Occipital lobe (tissue), 2 donors: ENCODE results near the gene HLA-B. TPM values are rescaled to one million over a fixed set of nuclear protein-coding genes. Genes with fewer than 3 reads are reported as not detected.
A peak's percentile ranks its signal among the peaks of the same experiment; 100 is the strongest.
"Not testable (repeated sequence)": the region's sequence is repeated elsewhere in the genome, so short reads cannot be mapped to it uniquely, and the experiment has no call there.

ENCODE experiments used
- DNase-seq: peaks from one replicate; lab custom pipeline; 2025; lab: John Stamatoyannopoulos, UW
- total RNA-seq: library from RNA; depleted of rRNA; stranded (reverse); fragments of >200 nt; gene quantifications from one replicate; pipeline ENCODE4 v1.2.3, GENCODE V29; 2014

The HLA-B gene
- total RNA-seq, 1 donor from 2014 or later = 34.3 TPM

DNA sequence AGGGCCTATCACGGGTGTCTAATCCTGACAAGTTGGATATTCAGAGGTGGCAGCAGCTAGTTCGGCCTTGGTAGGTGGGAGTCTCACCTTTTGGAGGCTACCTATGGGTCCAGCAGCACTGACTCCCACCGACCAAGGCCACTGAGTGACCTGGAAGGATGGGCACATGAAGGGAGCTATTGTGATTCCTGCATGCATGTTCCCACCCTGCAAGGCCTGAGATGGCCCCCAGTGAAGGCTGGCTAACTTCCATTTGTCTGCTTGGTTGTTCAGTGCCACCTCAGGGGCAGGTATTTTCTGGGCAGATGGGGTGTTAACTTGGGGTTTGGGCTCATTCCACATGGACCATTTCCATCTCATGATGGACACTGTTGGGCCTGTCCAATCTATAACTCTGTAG lies 28.1 kb upstream of the HLA-B start:
- no peak for DNase-seq

DNA sequence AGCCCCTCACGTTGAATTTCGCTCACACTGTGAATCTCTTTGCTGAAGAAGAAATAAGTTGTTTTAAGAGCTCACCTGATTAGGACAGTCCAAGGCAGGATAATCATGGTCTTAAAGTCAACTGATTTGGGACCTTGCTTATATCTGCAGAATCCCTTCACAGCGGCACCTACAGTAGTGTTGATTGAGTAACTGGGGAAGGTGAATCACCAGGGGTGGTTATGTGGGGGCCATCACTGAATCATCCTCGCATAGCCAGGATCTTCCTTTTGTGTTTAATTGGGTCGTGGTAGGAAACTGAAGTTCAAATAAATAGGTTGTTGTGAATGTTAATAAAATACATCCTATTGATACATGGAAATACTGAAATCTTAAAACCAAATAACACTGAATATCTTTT lies 26.2 kb upstream of the HLA-B start:
- DNase-seq = no peak

DNA sequence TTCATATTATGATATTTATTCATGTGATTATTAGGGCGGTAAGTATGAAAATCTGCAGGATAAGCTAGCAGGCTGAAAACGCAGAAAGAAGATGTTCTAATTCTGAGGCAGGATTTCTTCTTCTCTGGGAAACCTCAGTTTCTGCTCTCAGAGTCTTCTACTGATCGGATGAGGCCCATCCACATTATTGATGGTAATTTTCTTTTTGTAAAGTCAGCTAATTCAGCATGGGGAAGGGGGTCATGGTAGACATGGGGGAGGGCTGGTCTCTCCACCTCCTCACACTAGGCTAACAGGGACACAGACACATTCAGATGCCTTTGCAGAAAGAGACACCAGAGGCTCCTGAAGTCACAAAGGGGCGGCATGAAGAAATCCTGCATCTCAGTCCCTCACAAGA lies 24.7 kb upstream of the HLA-B start:
- no peak for DNase-seq

DNA sequence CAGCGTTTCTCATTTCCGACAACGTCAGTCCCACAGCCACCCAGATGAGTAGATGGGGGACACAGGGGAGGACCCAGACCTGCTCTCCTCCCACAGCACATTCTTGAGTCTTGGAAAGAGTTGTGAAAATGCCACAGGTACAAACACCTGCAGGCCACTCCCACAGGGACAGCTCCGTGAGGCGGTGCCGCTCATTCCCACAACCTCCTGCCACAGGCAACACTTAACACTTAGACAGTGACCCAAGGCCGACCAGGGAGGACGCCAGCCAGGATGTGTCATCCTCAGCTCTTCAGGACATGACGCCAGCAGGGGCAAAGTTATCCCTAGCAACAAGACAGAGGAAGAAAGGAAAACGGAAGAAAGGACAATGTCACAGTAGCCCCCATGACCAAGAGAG lies 22.9 kb upstream of the HLA-B start:
- no peak for DNase-seq

DNA sequence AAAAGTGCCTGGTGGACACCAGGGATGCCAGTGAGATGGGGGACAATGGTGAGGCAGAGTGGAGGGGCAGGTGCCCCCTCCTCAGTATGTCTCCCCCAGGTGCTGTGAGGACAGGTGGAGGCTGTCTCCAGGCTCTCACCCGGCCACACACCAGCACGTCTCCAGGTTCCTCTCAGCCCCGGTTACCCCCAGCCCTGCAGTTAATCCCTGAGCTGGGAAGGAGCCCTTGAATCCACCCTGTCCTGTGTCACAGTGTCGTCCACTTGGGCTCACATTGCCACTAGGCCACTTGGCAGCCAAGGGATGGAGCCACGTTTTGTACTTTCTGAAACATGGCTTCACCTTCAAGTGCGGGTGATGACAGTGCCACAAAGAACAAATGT lies 21.7 kb upstream of the HLA-B start:
- no peak for DNase-seq

DNA sequence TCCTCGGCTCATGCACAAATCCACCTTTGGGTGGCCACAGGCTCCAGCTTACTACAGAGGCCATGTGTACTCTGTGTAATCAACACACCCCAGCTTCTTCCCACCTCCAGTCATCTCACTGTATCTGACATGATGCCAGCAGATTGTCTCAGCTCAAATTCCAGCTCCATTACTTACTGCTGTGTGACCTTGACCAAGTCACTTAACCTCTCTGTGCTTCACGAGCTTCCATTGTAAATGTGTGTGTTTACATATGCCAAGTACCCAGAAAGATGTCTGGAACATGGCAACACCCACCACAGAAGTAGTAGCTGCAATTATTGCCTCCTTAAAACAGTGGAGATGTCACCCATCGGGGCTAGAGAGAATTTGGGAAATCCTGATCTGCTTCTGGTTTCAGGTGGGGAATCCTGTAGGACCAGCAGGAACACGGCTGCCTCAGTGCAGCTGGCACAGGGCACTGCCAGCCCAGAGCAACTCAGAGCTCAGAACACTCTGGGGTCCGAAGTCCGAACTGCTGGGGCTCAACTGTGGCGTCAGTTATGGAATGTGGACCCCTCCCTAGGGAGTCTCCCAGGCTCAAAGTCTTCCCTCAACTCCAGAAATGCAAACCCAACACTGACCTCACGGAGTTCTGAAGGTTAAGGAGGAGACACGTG lies 21.2 kb upstream of the HLA-B start:
- no peak for DNase-seq

DNA sequence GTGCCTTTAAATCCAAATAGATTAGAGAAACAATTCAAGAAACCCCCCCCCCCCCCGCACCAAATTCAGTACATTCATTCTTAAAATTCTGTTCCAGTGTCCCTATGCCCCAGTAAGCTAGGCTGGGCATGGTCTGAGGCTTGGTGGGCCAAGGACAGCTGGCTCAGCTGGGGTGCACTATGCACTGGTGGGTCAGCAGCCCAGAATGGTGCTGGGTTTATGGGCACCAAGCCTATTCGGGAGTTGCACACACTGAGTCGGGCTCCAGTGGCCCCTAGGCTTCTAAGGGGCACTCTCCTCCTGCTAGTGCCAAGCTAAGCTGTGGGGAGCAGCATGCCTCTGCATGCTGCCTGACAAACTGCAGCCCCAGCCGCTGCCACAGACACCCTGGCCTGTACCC lies 20.1 kb upstream of the HLA-B start:
- DNase-seq = no peak

DNA sequence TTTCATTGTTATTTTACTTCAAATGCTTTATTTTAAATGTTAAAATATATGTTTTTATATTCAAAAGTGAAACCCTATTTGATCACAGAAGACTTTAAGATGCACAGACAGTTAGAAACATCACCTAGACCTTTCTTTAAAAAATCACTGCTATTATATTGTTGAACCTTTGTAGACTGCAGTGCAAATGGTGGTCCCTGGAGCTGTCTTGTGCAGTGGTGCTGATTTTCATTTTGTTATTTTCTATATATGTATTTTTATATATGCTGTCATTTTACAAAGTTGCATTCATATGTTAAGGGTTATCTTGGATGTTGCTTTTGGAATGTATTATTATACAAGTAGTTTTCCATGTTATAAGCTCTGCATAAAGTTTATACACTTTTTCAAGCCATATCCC lies 18.7 kb upstream of the HLA-B start:
- no peak for DNase-seq

DNA sequence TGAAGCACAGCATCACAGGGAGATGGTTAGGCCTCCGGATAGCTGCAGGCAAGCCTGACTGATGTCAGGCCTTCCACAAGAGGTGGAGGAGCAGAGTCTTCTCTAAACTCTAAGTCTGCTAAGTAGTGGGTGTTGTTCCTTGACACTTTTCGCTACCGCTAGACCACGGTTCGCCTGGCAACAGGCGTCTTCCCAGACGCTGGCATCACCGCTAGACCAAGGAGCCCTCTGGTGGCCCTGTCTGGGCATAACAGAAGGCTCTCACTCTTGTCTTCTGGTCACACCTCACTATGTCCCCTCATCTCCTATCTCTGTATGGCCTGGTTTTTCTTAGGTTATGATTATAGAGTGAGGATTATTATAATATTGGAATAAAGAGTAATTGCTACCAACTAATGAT lies 17.1 kb upstream of the HLA-B start:
- not testable (repeated sequence) for DNase-seq

DNA sequence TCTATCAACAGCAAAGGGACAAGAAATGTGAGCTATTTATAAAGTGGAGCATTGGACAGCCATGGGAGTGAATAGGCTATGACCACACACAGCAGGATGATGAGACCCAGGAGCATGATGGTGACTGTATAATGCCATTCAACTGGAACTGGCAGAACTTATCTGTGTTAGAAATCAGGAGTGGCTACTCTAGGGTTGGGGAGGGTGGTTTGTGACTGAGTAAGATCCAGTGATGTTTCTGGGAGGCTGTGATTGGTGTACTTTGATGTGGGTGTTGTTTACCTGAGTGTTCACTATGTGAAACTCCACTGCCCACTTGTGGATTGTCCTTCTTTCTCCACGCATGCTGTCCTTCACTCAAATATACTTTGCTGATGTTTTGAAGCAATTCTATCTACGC lies 11.5 kb upstream of the HLA-B start:
- DNase-seq = no peak

DNA sequence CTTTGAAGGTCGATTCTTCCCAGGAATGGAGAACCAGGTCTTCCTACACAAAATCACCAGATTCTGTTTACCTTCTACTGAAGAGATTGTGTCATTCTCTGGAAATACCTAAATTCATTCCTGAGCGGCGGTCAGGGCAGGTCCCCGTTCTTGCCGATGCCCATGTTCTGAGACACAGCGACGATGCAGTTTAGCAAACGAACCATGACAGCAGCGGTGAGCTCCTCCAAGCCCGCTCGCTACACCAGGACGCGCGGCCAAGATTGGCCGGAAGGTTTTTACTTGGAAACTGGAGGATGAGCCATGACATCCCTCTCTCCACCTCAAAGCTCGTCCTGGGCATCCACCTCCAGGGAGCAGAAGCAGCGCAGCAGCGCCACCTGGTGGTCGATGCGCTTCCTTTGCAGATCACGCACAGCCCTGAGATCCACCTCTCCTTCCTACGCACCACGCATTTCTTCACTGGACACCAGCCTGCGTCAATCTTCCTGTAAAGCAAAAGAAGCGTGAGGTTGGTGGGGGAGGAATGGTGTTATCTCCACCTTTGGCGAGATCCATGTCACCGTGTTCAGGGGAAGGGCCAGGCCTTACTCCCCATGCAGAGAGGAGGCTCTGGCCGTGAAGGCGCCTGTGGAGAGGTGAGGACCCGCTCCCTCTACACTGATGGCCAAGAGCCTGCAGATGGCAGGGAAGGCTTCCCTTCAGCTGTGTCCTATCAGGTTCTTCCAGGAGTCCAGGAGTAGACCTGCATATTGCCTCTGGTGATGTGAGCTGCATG lies 9.9 kb upstream of the HLA-B start:
- DNase-seq = peak; percentile 85

DNA sequence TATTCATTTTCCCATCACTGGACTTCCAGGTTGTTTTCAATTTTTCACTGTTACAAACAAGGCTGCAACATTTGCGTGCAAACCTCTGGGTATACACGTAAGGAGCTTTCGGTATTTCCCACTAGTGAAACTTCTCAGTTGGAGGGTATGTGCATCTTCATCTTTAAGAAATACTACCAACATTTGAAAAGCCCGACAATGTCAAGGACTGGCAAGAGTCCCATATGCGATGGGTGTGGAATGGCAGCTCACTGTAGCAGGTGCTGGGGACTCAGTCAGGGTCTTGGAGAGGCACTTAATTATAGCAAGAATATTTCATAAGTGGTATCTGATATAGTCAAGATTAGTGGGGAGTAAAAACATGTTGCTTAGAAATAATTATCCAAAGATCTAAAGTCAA lies 8.9 kb upstream of the HLA-B start:
- DNase-seq = no peak

DNA sequence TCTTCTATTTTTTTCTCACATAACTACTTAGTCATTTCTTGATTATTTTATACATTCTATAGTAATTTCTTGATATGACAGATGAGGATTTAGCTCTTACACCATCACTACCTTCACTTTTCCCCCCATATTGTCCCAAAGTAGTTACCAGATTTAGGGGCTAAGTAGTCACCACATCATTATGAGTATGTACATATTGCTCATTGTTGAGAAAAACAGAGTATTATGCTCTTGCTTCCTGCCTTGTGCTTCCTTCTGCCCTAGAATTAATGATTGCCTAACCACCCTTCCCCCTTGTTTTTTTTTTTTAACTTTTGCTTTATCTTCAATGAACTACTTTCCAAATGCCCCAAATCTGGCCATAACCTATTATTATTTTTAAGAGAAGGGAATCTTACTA lies 6.8 kb upstream of the HLA-B start:
- no peak for DNase-seq

DNA sequence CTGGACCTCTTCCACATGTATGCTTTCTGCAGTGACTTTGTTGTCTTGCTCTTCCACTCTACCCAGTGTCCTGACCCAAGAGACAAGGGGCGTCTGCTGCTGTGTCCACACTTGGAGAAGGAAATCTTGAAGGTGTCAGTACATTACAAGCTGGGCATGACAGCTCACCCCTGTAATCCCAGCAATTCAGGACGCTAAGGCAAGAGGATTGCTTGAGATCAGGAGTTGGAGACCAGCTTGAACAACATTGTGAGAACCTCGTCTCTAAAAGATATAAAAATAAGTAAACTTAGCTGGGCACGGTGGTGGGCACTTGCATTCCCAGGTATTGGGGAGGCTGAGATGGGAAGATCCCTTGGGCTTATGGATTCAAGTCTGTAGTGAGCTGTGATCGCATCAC lies 5.8 kb upstream of the HLA-B start:
- no peak for DNase-seq

DNA sequence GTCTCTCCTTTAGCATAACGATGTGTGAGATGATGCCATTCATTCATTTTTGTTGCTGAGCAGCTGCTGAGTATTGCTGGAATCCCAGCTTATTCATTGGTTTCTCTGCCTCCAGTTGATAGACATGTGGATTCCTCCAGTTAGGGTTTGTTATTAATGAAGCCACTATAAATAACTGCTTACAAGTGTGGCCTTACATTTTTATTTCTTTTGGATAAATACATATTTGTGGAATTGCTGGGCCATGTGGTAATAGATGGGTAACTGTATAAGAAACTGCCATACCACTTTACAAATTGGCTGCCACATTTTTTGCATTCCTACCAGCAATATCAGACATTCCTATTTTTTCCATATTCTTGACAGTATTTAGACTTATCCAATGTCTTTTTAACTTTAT lies 2.6 kb upstream of the HLA-B start:
- DNase-seq = no peak

DNA sequence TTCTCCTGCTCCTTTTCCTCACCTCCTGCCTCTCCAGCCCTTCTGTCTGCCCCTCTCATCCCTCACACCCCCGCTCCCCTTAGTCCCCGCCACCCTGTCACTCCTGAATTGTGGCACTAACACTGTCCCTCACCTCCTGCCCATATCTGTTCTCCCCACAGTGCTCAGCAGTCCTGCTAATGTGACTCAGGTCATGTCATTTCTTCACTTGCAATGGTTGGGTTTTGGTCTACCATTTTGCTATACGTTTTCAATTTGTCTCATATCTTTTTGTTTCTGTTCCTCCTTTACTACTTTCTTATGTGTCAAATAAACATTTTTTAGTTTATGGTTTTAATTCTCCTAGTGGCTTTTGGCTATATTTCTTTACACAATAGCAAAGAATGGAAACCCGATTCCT lies 1.3 kb upstream of the HLA-B start:
- DNase-seq = no peak

DNA sequence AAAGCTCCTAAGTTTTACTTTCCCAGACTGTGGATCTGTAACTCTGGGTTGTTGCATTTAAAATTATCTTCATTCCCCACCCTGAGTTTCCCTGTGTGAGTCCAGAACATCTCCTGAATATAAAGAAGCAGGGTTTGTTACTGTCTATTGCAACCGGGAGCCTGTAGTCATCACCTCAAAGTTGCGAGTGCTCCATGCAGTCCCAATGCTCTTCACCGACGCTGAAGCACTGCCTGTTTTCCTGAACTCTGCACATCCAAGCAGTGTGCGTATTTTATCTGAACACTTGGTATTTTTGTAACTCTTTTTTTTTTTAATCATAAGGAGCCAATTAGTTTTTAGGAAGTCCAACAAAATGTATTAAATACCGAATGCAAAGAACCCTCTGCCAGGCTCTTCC lies 907 bp upstream of the HLA-B start:
- DNase-seq = no peak

DNA sequence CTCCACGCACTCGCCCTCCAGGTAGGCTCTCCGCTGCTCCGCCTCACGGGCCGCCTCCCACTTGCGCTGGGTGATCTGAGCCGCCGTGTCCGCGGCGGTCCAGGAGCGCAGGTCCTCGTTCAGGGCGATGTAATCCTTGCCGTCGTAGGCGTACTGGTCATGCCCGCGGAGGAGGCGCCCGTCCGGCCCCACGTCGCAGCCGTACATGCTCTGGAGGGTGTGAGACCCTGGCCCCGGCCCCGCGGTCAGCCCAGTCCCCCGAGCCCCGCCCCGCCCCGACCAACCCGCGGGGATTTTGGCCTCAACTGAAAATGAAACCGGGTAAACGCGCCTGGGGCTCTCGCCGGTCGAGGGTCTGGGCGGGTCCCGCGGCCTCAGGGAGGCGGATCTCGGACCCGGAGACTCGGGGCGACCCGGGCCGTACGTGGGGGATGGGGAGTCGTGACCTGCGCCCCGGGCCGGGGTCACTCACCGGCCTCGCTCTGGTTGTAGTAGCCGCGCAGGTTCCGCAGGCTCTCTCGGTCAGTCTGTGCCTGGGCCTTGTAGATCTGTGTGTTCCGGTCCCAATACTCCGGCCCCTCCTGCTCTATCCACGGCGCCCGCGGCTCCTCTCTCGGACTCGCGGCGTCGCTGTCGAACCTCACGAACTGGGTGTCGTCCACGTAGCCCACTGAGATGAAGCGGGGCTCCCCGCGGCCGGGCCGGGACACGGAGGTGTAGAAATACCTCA lies 598 bp downstream of the HLA-B start:
- no peak for DNase-seq

DNA sequence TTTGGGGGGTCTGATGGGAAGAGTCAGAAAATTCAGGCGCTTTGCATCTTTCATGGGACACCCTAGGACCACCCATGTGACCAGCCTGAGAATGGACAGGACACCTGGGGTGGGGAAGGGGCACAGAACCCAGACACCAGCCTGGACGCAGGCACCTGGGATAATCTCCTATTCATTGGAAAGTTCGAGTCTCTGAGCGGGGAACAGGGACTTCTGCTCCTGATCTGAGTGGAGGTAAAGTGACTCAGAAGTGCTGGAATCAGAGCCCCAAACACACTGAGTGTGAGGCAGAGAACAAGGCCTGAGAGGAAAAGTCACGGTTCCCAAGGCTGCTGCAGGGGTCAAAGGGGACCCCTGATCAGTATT lies 1.4 kb downstream of the HLA-B start:
- no peak for DNase-seq

DNA sequence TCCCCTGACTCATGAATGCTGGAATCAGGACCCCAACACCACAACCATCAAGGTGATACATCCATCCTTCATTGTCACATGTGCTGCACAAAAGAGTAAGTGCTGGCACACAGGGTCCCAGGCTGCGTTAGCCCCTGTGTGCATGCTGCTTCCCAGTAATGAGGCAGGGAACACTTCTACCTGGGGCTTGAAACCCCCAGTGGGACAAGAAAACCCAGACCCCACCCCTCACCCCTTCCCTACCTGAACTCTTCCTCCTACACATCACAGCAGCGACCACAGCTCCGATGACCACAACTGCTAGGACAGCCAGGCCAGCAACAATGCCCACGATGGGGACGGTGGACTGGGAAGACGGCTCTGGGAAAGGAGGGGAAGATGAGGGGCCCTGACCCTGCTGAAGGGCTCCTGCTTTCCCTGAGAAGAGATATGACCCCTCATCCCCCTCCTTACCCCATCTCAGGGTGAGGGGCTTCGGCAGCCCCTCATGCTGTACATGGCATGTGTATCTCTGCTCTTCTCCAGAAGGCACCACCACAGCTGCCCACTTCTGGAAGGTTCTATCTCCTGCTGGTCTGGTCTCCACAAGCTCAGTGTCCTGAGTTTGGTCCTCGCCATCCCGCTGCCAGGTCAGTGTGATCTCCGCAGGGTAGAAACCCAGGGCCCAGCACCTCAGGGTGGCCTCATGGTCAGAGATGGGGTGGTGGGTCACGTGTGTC lies 2.0 kb downstream of the HLA-B start:
- DNase-seq = no peak

DNA sequence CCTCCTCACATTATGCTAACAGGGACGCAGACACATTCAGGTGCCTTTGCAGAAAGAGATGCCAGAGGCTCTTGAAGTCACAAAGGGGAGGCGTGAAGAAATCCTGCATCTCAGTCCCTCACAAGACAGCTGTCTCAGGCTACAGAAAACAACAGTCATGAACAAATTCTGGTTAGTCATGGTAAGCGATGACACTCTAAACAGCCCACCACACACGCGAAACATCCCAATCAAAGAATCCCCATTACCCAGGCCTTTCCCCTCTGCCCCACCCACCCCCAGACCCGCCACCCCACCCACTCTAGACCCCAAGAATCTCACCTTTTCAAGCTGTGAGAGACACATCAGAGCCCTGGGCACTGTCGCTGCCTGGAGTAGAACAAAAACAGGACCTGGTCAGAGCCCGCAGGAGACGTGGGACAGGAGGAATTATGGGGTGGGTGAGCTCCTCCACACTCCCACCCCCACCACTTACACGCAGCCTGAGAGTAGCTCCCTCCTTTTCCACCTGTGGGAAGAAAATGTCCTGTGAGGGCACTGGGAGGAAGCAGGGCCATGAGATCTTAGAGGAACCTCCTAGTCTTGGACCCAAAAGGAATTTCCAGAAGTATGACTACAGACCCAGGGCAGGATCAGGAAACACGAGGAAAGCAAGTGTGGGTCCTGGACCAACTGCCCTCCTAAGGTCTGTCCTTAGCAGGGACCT lies 2.7 kb downstream of the HLA-B start:
- DNase-seq = no peak
